T-helper 17 cell (primary cell): ENCODE results near the gene SSU72. TPM values are rescaled to one million over a fixed set of nuclear protein-coding genes. Genes with fewer than 3 reads are reported as not detected.

Source experiments
- ATAC-seq: fragments of 150-1000 bp; cut with Tn5 transposase; 2 replicates; pipeline ENCODE4 v1.10.0; 2021; ENCODE audit warnings: mild to moderate bottlenecking, moderate library complexity
- DNase-seq, 3 donors: peaks; one replicate each; pipeline versions ENCODE4 v3.0.0 to v3.0.0-alpha.2; 2020 to 2021
- H3K9me3 ChIP-seq: one replicate; pipeline ENCODE4 v1.7.0; 2013; ENCODE audit warnings: low read length, mild to moderate bottlenecking; ENCODE audit not compliant: control insufficient read depth, poor library complexity, severe bottlenecking
- H3K27ac Mint-ChIP-seq: one replicate; pipeline ENCODE4 v1.8.0; 2022; ENCODE audit warnings: mild to moderate bottlenecking, moderate library complexity, mixed read lengths
- H3K27me3 Mint-ChIP-seq: one replicate; pipeline ENCODE4 v1.8.0; 2022; ENCODE audit warnings: mixed read lengths
- H3K36me3 Mint-ChIP-seq: one replicate; pipeline ENCODE4 v1.8.0; 2022; ENCODE audit warnings: low read depth, mixed read lengths
- H3K4me1 Mint-ChIP-seq: one replicate; pipeline ENCODE4 v1.8.0; 2022; ENCODE audit warnings: mild to moderate bottlenecking, mixed read lengths
- H3K4me3 Mint-ChIP-seq: one replicate; pipeline ENCODE4 v1.8.0; 2022; ENCODE audit warnings: mild to moderate bottlenecking, moderate library complexity, mixed read lengths
- total RNA-seq, 4 donors: library from RNA in 2 of 4; stranded (reverse) in 2 of 4; gene quantifications; one replicate each; pipeline ENCODE4 v1.2.3 and lab custom pipeline; 2022 to 2026

Gene SSU72
- total RNA-seq, 2 donors from 2014 or later: 99.3 to 103 TPM

DNA sequence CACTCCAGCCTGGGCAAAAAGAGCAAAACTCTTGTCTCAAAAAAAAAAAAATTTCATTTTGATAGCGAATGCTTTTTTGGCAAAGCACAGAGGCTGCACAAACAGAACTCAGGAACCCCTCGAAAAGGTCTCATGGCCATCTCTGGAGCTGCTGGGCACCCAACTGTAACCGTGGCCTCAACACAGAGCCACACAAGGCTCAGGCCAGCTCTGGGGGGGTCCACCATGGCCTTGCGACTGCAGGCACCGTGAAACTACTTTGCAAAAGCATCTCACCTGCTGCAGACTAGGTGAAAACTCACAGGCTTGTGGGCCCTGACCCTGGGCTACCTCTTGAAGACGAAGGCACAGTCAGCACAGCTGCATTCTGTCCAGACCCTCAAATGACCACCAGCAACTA is 18.2 kb downstream of the SSU72 start:
- ATAC-seq (no peak), DNase-seq (no peak)
- Mint-ChIP-seq H3K4me3 (no peak overlapping the region), H3K27me3 (no peaks in the 10 kb centered on the region), H3K36me3 (no peaks in the 10 kb centered on the region), H3K27ac (no peak overlapping the region), H3K4me1 (peaks cover 13% of the 10 kb centered on the region)
- no peaks in the 10 kb centered on the region for H3K9me3 ChIP-seq

DNA sequence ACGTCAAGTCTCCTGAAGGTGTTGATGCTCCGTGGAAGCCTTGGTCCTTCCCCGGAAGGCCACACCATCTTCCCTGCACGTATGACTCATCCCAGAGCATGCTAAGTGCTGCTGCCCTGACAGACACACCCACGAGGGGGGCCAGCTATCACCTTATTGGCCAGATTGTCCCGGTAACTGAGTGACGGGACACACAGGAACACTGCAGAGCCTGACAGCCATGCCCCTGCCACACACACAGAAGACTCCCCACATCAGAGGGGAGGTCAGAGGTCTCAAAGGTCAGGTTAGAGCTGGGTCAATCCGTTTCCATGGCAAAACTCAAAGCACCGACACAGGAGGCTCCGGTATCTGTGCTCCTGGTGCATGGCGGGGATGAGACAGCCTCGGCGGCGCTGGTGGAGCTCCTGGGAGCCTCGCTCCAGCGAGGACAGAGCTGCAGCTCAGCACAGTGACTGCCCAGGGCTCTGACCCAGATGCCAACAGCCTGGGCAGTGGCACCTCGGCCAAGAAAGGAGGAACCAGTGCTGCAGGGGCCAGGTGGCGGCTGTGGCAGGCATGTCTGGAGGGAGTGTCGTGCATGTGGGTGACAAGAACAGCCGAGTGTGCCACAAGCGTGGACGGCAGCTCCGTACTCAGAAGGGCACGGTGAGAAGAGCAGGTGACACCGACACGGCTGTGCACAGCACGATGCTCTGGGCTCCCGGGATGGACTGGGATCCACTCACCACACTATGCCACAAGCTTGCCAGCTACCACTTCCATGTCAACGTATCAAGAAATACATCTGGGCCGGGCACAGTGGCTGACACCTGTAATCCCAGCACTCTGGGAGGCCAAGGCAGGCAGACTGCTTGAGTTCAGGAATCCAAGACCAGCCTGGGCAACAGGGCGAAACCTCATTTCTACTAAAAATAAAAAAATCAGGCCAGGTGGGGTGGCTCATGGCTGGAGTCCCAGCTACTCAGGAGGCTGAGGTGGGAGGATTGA is 19.4 kb downstream of the SSU72 start:
- ATAC-seq (no peak), DNase-seq (no peak)
- H3K4me1 Mint-ChIP-seq: peaks cover 13% of the 10 kb centered on the region
- no peak overlapping the region for H3K4me3 Mint-ChIP-seq
- no peaks in the 10 kb centered on the region for H3K27me3 Mint-ChIP-seq
- H3K9me3 ChIP-seq: no peaks in the 10 kb centered on the region
- H3K27ac Mint-ChIP-seq: peak overlapping the region; percentile 69
- H3K36me3 Mint-ChIP-seq: no peaks in the 10 kb centered on the region

DNA sequence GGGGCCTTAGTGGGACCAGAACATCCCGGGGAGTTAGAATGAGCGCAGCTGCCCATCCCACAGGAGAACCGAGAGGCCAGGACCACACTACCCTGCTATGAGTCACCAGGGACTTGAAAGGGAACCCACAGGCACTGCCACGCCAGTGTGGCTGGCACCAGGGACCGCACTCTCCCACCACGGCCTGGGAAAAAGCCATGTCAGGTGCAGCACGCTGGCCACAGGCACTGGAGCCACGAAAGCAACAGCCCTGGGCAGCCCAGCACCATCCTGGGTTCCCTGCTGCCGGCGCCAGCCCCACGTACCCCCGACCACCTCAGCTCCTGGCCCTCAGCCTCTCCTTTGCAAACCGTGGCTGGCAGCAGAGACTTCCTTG is 20.1 kb downstream of the SSU72 start:
- Mint-ChIP-seq H3K27me3 (no peaks in the 10 kb centered on the region), H3K4me3 (no peak overlapping the region), H3K36me3 (no peaks in the 10 kb centered on the region), H3K27ac (no peak overlapping the region), H3K4me1 (peaks cover 13% of the 10 kb centered on the region)
- no peaks in the 10 kb centered on the region for H3K9me3 ChIP-seq
- ATAC-seq: no peak
- DNase-seq: no peak

DNA sequence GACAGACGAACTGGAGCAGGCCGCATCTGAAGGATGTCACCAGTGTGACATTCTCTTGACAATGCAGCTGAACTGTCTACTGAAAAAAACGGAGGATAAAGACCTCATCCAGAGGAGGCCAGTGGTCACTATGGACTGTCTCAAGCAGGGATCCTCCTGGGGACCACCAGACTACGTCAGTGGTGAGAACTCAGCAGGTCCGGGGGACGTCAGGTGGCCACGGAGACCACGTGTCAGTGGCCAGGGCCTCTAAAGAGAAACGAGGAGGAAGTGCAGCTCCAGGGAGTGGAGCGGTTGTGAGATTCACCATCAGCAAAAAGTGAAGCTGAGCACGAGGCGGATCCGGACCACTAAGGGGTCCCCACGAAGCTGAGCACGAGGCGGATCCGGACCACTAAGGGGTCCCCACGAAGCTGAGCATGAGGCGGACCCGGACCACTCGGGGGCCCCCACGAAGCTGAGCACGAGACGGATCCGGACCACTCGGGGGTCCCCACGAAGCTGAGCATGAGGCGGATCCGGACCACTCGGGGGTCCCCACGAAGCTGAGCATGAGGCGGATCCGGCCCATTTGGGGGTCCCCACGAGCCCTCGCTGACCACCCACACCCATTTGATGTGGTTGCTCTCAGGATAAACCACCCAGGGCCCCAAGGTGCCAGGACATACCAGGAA is 20.7 kb downstream of the SSU72 start:
- no peak overlapping the region for H3K4me3 Mint-ChIP-seq
- H3K27me3 Mint-ChIP-seq: no peaks in the 10 kb centered on the region
- DNase-seq: no peak
- no peaks in the 10 kb centered on the region for H3K9me3 ChIP-seq
- no peaks in the 10 kb centered on the region for H3K36me3 Mint-ChIP-seq
- H3K4me1 Mint-ChIP-seq: peaks cover 13% of the 10 kb centered on the region
- no peak for ATAC-seq
- no peak overlapping the region for H3K27ac Mint-ChIP-seq

DNA sequence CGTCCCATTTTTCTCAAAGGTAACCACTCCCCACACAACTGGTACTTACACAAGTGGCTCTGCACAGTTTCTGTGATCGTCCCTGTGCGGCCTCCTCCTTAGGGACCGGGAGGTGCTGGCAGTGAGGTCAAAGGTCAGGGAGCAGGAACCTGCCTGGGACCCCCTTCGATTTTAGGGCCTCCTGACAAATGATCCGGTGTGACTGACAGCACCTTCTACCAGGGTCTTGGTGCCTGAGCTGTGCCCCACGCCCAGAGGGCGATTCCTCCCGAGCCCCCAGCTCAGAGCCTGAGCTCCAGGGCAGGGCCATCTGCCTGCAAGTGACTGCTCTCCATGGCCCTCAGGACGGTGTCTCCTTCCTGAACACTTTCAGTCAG is 22.4 kb downstream of the SSU72 start:
- no peaks in the 10 kb centered on the region for H3K36me3 Mint-ChIP-seq
- no peaks in the 10 kb centered on the region for H3K27me3 Mint-ChIP-seq
- ATAC-seq (no peak), DNase-seq (no peak)
- H3K27ac Mint-ChIP-seq: peak overlapping the region; percentile 45
- no peak overlapping the region for H3K4me3 Mint-ChIP-seq
- H3K4me1 Mint-ChIP-seq: peaks cover 6% of the 10 kb centered on the region
- no peaks in the 10 kb centered on the region for H3K9me3 ChIP-seq

DNA sequence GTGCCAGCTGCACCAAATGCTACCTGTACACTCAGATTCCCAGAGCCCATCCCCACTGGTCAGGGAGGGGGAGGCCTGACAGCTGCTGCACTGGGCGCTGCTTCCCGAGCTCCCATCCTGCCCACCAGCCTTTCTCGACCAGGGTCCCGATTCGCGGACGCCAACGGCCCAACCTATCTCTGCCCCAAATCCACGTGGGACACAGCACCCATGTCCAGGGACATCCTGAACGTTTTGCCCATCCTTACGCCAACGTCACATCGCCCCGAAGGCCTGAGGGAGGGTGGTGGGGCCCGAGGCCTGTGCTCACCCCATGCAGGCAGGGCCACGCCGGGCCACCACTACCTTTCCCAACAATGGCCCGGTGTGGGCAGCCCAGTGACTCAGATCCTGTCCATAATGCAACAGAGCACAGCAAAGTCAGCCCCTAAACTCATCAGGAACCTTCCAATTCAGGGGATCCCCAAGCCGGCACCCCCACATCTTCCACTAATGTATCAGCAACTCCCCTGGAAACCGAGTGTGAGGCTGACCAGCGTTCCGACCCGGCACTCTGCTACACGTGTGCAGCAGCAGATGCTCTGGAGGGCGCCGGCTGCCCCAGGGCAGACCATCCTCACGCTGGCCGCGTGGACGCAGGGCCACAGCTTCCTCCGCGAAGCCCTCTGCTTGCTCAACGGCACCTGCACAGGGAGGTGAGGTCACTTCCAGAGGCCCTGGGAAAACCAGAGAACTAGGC is 23.0 kb downstream of the SSU72 start:
- no peaks in the 10 kb centered on the region for H3K9me3 ChIP-seq
- no peak for DNase-seq
- no peak for ATAC-seq
- no peak overlapping the region for H3K4me3 Mint-ChIP-seq
- H3K27me3 Mint-ChIP-seq: no peaks in the 10 kb centered on the region
- H3K36me3 Mint-ChIP-seq: no peaks in the 10 kb centered on the region
- peaks cover 6% of the 10 kb centered on the region for H3K4me1 Mint-ChIP-seq
- peak overlapping the region; percentile 45 for H3K27ac Mint-ChIP-seq

DNA sequence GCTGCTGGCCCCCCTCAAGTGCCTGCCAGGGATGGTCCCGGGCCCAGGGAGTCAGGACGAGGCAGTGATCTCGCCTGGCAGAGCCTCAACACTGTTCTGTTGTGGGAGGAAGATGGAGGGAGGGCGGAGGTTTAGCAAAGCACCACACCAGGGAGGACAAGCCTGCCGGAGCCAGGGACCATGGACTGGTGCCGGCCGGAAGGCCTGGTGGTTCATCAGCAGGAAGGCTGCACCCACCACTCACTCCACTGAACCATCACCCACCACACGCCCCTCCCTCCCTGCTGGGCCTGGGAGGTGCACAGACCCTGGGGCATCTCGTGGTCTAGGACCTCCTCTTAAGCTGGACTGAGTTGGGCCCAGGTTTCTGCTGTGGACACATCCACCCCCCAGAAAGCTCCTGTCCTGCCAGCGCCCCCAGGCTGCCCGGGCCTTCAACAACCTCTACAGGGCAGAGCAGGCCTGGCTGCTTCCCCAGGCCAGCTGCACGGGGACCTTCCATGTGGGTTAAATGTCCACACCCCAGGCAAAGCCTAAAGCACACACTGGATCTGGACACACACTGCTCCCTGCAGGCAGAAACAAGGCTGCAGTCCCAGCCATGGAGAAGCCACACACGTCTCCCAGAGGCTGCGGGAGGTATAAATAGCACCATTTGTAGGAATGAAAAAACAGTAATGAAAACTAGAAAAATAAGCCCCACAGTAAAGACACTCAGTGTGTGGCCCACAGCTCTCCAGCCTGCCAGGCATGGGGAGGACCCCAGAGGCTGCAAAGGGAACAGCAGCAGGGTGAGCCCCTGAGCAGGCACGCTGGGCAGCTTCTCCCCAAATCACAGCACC is 23.9 kb downstream of the SSU72 start:
- no peaks in the 10 kb centered on the region for H3K36me3 Mint-ChIP-seq
- H3K27me3 Mint-ChIP-seq: no peaks in the 10 kb centered on the region

DNA sequence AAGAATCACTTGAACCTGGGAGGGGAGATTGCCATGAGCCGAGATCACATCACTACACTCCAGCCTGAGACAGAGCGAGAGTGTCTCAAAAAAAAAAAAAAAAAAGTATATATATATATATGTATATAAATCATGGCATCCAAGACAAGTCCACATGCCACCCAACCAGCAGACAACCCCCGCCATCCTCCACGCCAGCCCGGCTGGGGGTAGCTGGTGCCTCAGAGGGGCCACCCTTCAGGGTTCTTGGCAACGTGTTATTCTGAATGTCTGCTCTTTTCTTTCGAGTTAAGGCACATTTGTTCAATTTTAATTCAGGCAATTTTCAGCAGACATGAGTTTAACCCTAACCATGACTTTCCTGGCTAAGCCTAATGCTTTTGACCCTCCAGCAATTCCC is 24.6 kb downstream of the SSU72 start:
- Mint-ChIP-seq H3K36me3 (no peaks in the 10 kb centered on the region), H3K4me3 (no peak overlapping the region), H3K27me3 (no peaks in the 10 kb centered on the region), H3K27ac (no peak overlapping the region), H3K4me1 (peaks cover 9% of the 10 kb centered on the region)
- no peaks in the 10 kb centered on the region for H3K9me3 ChIP-seq
- DNase-seq (no peak), ATAC-seq (no peak)

More for the DNA sequence above, 23.9 kb downstream of the SSU72 start:
- ATAC-seq (peak; percentile 19), DNase-seq (no peak)
- no peak overlapping the region for H3K27ac Mint-ChIP-seq
- no peaks in the 10 kb centered on the region for H3K9me3 ChIP-seq
- peaks cover 6% of the 10 kb centered on the region for H3K4me1 Mint-ChIP-seq
- no peak overlapping the region for H3K4me3 Mint-ChIP-seq

DNA sequence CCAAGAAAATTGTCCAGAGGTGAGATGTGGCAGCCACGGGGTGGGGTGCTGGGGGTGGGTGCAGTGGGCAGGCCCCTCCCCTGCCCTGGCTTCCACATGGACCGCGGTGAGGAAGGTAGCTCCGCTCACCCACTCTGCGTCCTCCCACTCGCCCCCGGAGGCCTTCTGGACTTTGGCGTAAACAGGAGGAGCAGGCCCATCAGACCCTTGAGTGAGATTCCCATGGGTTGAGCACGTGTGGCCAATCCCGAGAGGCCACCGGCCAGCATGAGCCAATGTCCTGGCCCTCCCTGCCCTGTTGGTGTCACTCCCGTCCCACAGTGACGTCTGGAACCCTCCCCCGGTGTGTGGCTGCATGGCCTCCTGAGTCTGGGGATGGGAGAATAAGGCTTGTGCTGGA is 26.1 kb downstream of the SSU72 start:
- Mint-ChIP-seq H3K4me3 (no peak overlapping the region), H3K27ac (peak overlapping the region; percentile 56), H3K4me1 (peaks cover 7% of the 10 kb centered on the region), H3K36me3 (no peaks in the 10 kb centered on the region), H3K27me3 (no peaks in the 10 kb centered on the region)
- ATAC-seq: no peak
- no peaks in the 10 kb centered on the region for H3K9me3 ChIP-seq
- no peak for DNase-seq

DNA sequence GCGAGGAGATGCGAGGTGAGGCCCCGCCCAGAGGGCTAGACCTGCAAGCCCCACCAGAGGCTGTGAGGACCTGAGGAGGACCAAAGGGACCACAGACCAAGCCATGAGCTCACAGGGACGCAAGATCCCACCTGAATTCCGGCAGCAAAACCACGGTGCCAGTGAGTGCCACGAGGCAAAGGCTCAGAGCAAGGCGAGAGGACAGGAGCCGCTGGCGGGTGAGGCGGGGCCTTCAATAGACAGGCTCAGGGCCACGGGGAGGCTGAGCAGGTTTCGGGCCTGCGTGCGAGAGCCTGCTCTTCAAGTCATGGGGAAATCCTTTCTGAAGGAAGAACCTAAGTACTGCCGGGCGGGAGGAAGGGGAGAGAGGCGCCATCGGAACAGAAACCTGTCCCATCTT is 27.2 kb downstream of the SSU72 start:
- H3K36me3 Mint-ChIP-seq: no peaks in the 10 kb centered on the region
- no peak overlapping the region for H3K27ac Mint-ChIP-seq
- ATAC-seq: no peak
- DNase-seq: no peak
- H3K9me3 ChIP-seq: no peaks in the 10 kb centered on the region
- H3K4me1 Mint-ChIP-seq: peaks cover 7% of the 10 kb centered on the region
- no peak overlapping the region for H3K4me3 Mint-ChIP-seq
- H3K27me3 Mint-ChIP-seq: no peaks in the 10 kb centered on the region

DNA sequence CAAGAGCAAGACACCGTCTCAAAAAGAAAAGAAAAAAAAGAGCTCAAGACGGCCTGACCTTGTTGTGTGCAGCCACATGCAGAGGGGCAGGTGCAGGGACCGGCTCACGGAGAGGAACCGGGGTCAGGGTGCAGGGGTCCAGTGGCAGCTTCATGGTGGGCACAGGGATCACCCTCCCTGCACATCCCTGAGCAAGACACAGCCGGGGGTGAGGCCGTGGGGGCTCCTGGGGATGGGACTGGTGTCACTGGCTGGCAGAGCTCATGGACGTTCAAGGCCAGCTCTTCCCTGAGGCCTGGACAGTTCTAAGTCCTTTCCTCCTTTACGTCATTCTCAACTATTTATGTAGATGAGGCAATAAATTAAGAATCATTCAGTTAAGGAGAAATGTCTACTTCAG is 27.7 kb downstream of the SSU72 start:
- H3K36me3 Mint-ChIP-seq: no peaks in the 10 kb centered on the region
- peaks cover 7% of the 10 kb centered on the region for H3K4me1 Mint-ChIP-seq
- H3K27ac Mint-ChIP-seq: no peak overlapping the region
- DNase-seq: no peak
- no peak for ATAC-seq
- H3K27me3 Mint-ChIP-seq: no peaks in the 10 kb centered on the region
- no peaks in the 10 kb centered on the region for H3K9me3 ChIP-seq
- H3K4me3 Mint-ChIP-seq: no peak overlapping the region

DNA sequence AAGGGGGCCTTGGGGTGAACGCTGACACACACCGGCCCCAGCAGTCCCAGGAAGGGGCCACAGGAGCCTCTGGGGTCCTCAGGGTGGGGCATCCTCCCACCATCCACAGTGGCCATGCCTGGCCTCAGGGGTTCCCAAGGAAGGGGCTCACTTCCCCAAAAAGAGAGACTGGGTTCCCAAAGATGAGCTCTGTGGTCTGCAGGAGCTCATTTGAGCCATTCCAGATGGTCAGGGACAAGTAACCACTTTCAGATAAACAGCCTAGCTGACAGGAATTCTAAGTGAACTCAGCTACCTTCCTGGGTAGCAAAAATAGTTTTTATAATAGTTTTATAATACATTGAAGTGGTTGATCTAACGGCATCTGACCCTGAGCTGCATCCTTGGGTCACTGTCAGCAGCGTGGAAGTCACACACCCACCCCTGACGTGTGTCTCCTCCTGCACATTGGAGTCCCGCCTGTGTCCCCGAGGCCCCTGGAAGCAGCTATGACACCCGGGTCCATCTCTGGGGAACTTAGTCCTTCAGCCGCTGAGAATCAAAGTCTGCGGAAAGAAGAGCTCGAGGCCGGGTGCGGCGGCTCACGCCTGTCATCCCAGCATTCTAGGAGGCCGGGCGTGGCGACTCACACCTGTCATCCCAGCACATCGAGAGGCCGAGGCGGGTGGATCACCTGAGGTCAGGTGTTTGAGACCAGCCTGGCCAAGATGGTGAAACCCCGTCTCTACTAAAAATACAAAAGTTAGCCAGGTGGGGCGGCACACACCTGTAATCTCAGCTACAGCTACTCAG is 28.5 kb downstream of the SSU72 start:
- no peak for DNase-seq
- Mint-ChIP-seq H3K27me3 (no peaks in the 10 kb centered on the region), H3K4me3 (no peak overlapping the region), H3K27ac (peak overlapping the region; percentile 90), H3K36me3 (no peaks in the 10 kb centered on the region), H3K4me1 (peaks cover 3% of the 10 kb centered on the region)
- no peaks in the 10 kb centered on the region for H3K9me3 ChIP-seq
- ATAC-seq: no peak
